ENCODE results near the gene VPS18.

The VPS18 gene

DNA sequence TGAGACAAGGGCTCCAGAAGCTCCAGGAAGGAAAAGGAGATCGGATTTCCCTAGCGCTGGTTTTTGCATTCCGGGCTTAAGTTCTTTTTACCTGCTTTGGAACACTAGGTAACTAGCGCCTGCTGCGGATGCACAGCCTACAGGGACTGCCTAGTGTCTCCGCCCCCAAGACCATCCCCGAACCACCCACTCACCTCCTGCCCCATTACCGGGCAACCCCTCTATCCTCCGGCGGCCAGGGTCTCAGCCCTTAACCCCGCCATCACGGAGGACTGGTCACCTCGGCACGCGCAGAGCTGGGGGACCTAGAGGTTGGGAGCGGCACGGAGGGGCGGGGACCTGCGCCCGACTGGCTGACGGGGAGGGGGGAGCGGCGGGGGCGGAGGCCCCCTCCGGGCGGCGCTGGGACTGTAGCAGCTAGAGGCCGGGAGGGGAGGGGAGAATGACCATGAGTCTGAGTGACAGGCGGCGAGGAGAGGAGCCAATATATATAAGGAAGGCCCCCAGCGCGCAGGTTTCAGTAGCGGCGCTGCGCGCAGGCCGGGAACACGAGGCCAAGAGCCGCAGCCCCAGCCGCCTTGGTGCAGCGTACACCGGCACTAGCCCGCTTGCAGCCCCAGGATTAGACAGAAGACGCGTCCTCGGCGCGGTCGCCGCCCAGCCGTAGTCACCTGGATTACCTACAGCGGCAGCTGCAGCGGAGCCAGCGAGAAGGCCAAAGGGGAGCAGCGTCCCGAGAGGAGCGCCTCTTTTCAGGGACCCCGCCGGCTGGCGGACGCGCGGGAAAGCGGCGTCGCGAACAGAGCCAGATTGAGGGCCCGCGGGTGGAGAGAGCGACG, 34.8 kb downstream of the VPS18 start, which contains the start of gene DLL4:
DLL4 (plus strand) TSS at position 520 of the 839 bp plus-strand sequence. CDS start 329 bp downstream, outside the sequence.
- TF ChIP-seq GATA2 (IDR thresholded peaks at IDR 0.05; ENCODE audit: low read depth, low read length) (no peak), GATA3 (IDR thresholded peaks at IDR 0.05; ENCODE audit: low read depth, low read length) (no peak)

DNA sequence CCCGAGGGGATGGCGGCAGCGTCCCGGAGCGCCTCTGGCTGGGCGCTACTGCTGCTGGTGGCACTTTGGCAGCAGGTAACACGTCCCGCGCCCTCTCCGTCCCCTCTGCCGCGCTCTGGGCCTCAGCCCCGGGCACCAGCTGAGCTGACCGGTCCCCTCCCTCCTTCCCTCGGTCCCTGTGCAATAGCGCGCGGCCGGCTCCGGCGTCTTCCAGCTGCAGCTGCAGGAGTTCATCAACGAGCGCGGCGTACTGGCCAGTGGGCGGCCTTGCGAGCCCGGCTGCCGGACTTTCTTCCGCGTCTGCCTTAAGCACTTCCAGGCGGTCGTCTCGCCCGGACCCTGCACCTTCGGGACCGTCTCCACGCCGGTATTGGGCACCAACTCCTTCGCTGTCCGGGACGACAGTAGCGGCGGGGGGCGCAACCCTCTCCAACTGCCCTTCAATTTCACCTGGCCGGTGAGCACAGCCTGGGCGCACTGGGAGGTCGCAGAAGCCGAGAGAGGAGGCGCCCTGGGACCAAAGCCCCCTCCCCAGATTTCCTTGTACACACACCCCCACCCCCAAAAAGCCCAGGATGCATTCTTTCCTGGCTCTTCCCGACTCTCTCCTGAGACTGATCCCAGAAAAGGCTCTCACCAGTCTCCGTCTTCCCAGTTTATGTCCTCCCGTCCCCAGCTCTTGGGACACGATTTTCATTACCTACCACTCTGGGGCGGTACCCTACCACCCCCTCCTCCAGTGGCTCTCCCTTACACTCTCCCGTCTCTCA, 35.6 kb downstream of the VPS18 start:
- TF ChIP-seq GATA2 (IDR thresholded peaks at IDR 0.05; ENCODE audit: low read depth, low read length) (no peak), GATA3 (IDR thresholded peaks at IDR 0.05; ENCODE audit: low read depth, low read length) (no peak)

GRCh38 chr15:40930430-40931299, 36.4 kb downstream of the VPS18 start:
- TF ChIP-seq GATA3 (IDR thresholded peaks at IDR 0.05; ENCODE audit: low read depth, low read length), result no peak
- TF ChIP-seq GATA2 (IDR thresholded peaks at IDR 0.05; ENCODE audit: low read depth, low read length), result no peak

DNA sequence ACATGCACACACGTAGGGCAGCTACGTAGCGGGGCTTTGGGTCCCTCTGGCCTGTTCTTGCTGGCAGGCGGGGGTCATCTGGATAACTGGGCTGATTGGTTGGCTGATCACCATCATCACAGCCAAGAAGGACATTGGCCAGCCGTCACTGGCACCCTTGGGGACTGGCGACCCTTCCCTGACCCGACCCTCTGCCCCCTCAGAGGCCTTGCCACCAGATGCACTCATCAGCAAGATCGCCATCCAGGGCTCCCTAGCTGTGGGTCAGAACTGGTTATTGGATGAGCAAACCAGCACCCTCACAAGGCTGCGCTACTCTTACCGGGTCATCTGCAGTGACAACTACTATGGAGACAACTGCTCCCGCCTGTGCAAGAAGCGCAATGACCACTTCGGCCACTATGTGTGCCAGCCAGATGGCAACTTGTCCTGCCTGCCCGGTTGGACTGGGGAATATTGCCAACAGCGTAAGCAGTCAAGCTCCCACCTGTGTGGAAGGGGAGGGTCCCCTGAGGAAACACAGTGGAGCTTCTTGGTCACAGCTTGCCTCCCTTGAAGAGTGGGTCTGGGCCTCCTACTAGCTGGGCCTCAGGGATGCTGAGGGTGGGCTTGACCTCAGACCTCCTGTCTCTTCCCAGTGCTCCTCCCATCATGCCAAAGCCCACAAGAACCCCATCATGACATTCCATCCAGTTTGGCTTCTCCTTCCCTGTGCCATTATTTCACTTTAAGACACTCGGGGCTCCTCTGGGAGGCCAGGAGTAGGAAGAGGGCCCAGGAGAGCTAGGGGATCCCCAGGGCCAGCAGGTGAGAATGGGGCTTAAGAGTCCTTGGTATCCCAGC, 37.3 kb downstream of the VPS18 start:
- TF ChIP-seq GATA3 (IDR thresholded peaks at IDR 0.05; ENCODE audit: low read depth, low read length) (no peak), GATA2 (IDR thresholded peaks at IDR 0.05; ENCODE audit: low read depth, low read length) (no peak)

DNA sequence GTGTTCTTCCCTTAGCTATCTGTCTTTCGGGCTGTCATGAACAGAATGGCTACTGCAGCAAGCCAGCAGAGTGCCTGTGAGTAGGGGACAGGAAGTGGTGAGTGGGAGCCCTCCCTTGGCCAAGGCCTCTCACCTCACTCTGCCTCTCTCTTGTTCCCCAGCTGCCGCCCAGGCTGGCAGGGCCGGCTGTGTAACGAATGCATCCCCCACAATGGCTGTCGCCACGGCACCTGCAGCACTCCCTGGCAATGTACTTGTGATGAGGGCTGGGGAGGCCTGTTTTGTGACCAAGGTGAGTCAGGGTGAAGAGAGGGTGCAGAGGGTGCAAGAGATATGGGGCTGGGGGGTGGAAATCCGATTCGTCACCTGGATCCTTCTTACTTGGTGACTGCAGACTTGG, 37.9 kb downstream of the VPS18 start:
- no peak for TF ChIP-seq GATA3 (IDR thresholded peaks at IDR 0.05; ENCODE audit: low read depth, low read length)
- TF ChIP-seq GATA2 (IDR thresholded peaks at IDR 0.05; ENCODE audit: low read depth, low read length), result no peak

- TF ChIP-seq GATA2 (IDR thresholded peaks at IDR 0.05; ENCODE audit: low read depth, low read length) (no peak), GATA3 (IDR thresholded peaks at IDR 0.05; ENCODE audit: low read depth, low read length) (no peak)
Measured at GRCh38 chr15:40932649-40933516, 38.6 kb downstream of the VPS18 start.

DNA sequence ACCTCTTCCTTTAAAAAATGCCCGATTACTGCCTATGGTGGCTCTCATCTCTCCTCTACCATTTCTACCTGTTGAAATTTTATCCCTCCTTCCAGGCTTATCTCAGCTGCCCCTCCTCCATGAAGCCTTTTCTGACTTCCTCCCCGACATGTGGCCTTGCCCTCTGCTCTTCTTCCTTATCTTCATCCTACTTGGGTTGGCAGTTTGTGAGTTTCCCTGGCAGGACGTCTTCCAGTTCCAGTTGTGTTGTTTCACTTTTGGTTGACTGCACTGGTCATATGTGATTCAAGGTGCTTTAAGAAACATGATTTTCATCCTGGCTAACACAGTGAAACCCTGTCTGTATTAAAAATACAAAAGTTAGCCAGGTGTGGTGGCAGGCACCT, 39.3 kb downstream of the VPS18 start:
- TF ChIP-seq GATA2 (IDR thresholded peaks at IDR 0.05; ENCODE audit: low read depth, low read length) (no peak), GATA3 (IDR thresholded peaks at IDR 0.05; ENCODE audit: low read depth, low read length) (no peak)

GRCh38 chr15:40934457-40934856, 40.2 kb downstream of the VPS18 start:
- TF ChIP-seq GATA3 (IDR thresholded peaks at IDR 0.05; ENCODE audit: low read depth, low read length), result no peak
- TF ChIP-seq GATA2 (IDR thresholded peaks at IDR 0.05; ENCODE audit: low read depth, low read length), result no peak

DNA sequence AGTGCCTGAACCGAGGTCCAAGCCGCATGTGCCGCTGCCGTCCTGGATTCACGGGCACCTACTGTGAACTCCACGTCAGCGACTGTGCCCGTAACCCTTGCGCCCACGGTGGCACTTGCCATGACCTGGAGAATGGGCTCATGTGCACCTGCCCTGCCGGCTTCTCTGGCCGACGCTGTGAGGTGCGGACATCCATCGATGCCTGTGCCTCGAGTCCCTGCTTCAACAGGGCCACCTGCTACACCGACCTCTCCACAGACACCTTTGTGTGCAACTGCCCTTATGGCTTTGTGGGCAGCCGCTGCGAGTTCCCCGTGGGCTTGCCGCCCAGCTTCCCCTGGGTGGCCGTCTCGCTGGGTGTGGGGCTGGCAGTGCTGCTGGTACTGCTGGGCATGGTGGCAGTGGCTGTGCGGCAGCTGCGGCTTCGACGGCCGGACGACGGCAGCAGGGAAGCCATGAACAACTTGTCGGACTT, 42.0 kb downstream of the VPS18 start:
- TF ChIP-seq GATA2 (IDR thresholded peaks at IDR 0.05; ENCODE audit: low read depth, low read length) (no peak), GATA3 (IDR thresholded peaks at IDR 0.05; ENCODE audit: low read depth, low read length) (no peak)

DNA sequence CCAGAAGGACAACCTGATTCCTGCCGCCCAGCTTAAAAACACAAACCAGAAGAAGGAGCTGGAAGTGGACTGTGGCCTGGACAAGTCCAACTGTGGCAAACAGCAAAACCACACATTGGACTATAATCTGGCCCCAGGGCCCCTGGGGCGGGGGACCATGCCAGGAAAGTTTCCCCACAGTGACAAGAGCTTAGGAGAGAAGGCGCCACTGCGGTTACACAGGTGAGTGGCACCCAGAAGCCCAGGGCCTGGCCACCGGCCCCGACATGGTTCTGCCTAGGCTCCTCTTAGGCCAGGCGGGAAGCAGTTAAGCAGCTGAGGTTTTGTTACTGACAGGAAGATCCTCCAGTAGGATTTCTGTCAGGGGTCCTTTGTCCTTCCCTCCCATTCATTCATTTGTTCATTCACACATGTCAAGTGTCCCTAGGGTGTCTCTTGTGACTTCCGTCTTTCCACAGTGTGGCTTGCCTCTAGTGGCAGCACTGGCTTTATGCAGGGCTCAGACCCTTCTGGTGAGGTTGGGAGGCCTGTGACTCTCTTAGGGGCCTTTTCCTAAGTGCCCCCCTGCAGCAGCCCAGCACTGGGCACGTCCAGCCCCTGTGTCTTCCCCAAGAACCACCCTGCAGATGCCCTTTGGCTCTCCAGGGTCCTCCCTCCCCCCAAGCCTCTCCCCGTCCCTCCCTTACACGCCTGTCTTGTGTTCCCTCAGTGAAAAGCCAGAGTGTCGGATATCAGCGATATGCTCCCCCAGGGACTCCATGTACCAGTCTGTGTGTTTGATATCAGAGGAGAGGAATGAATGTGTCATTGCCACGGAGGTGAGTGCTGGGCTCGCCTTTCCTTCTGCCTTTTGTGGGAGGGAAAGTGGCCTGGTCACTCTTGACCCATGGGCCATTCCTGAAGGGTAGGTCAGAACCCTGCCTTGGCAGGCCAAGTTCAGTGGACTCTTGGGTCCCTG, 42.7 kb downstream of the VPS18 start:
- TF ChIP-seq GATA2 (IDR thresholded peaks at IDR 0.05; ENCODE audit: low read depth, low read length), result no peak
- TF ChIP-seq GATA3 (IDR thresholded peaks at IDR 0.05; ENCODE audit: low read depth, low read length), result no peak

Measured in SH-SY5Y (cell line).